H1 (cell line): Measurements from ENCODE around the gene HTD2. TPM values are rescaled to one million over a fixed set of nuclear protein-coding genes. Genes with fewer than 3 reads are reported as not detected.

Experiments
- CBX8 ChIP-seq: fragments of 300-800, 300-1000 bp; sonication (generic); IDR thresholded peaks from 2 replicates; pipeline ENCODE4 v1.7.1; 2016; ENCODE audit warnings: low read depth, low read length, borderline replicate concordance
- CEBPB ChIP-seq: IDR thresholded peaks from 2 replicates; pipeline ENCODE4 v1.6.1; 2012; ENCODE audit warnings: low read depth, low read length
- FOSL1 ChIP-seq: IDR thresholded peaks from 2 replicates; pipeline ENCODE4 v1.6.1; 2011; ENCODE audit warnings: mild to moderate bottlenecking, low read depth, low read length, moderate library complexity; ENCODE audit not compliant: insufficient read depth
- NRF1 ChIP-seq: IDR thresholded peaks from 2 replicates; pipeline ENCODE4 v1.6.1; 2011; ENCODE audit warnings: mild to moderate bottlenecking, low read depth, low read length, improper control_type of control experiment
- POLR2AphosphoS5 ChIP-seq: IDR thresholded peaks from 2 replicates; pipeline ENCODE4 v1.6.1; 2011; ENCODE audit warnings: low read depth, low read length
- RAD21 ChIP-seq, 2 experiments: IDR thresholded peaks in 1 of 2; conservative IDR thresholded peaks in 1 of 2; 2 replicates each; pipeline ENCODE4 v1.6.1; 2011; ENCODE audit warnings: low read depth in 2 of 2, low read length in 2 of 2, improper control_type of control experiment in 1 of 2, inconsistent platforms in 1 of 2, mild to moderate bottlenecking in 1 of 2, moderate library complexity in 1 of 2
- SAP30 ChIP-seq: fragments of 300-600 bp; sonication (generic); IDR thresholded peaks from 2 replicates; pipeline ENCODE4 v1.7.1; 2012; ENCODE audit warnings: low read length, moderate library complexity, mild to moderate bottlenecking, inconsistent platforms; ENCODE audit not compliant: insufficient read depth, insufficient replicate concordance
- SIN3A ChIP-seq, 2 experiments: IDR thresholded peaks in 1 of 2; conservative IDR thresholded peaks in 1 of 2; 2 replicates each; pipeline ENCODE4 v1.6.1; 2011 to 2012; ENCODE audit warnings: low read length in 2 of 2, improper control_type of control experiment in 1 of 2, low read depth in 1 of 2, mild to moderate bottlenecking in 1 of 2
- polyA plus RNA-seq, 7 experiments: library from polyadenylated mRNA; depleted of rRNA in 3 of 7; stranded (reverse) in 5 of 7; unstranded in 2 of 7; fragments of >200 nt in 5 of 7; fragments of 200-250 nt in 2 of 7; gene quantifications; 1 replicate in 5 of 7; 2 replicates in 1 of 7; 4 replicates in 1 of 7; pipeline versions ENCODE4 v1.2.1 to v1.2.3, GENCODE V29; 2011 to 2013; ENCODE audit warnings: missing spikeins in 2 of 7, mixed read lengths in 2 of 7
- total RNA-seq: library from RNA; stranded (reverse); fragmentation: NEBNext Ultra II Directional; extraction: Animal tissue kit (Norgen Biotek cat#: 25700); gene quantifications from 2 replicates; pipeline ENCODE4 v1.2.1, GENCODE V29; 2021
- TF ChIP-seq, protein P1 (sequence below): fragments of 300-600 bp; sonication (generic); IDR thresholded peaks from 2 replicates; pipeline ENCODE4 v1.7.1; 2012; ENCODE audit warnings: low read length, moderate library complexity, mild to moderate bottlenecking, inconsistent platforms; ENCODE audit not compliant: insufficient replicate concordance
- TF ChIP-seq, protein P2 (sequence below): IDR thresholded peaks from 2 replicates; pipeline ENCODE4 v1.6.1; 2011; ENCODE audit warnings: low read length, improper control_type of control experiment

Gene HTD2
- total and polyA plus RNA-seq, 2 of the 8 experiments (the other 6 are each of a cell fraction or from before 2014, with no cell fraction given), result 8.8 to 10.8 TPM

DNA sequence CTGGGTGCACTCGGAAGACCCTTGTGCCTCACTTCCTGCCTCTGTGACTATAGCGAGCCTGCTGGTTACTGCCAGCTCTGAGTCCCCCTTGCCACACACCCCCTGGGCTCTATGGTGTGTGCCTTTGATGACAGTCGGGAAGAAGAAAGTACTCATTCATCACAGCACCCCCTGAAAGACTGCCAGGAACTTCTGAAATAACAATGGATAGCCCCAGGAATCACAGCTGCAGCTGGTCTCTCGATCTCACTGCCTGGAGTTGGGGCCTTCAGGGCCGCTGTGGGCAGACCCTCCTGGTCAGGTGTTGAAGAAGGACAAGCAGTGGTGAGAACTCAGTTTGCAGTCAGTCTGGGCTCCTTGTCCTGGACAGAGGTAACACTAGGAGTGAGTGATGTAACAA, 10.1 kb upstream of the HTD2 start (continued):
- TF ChIP-seq, protein P1, sequence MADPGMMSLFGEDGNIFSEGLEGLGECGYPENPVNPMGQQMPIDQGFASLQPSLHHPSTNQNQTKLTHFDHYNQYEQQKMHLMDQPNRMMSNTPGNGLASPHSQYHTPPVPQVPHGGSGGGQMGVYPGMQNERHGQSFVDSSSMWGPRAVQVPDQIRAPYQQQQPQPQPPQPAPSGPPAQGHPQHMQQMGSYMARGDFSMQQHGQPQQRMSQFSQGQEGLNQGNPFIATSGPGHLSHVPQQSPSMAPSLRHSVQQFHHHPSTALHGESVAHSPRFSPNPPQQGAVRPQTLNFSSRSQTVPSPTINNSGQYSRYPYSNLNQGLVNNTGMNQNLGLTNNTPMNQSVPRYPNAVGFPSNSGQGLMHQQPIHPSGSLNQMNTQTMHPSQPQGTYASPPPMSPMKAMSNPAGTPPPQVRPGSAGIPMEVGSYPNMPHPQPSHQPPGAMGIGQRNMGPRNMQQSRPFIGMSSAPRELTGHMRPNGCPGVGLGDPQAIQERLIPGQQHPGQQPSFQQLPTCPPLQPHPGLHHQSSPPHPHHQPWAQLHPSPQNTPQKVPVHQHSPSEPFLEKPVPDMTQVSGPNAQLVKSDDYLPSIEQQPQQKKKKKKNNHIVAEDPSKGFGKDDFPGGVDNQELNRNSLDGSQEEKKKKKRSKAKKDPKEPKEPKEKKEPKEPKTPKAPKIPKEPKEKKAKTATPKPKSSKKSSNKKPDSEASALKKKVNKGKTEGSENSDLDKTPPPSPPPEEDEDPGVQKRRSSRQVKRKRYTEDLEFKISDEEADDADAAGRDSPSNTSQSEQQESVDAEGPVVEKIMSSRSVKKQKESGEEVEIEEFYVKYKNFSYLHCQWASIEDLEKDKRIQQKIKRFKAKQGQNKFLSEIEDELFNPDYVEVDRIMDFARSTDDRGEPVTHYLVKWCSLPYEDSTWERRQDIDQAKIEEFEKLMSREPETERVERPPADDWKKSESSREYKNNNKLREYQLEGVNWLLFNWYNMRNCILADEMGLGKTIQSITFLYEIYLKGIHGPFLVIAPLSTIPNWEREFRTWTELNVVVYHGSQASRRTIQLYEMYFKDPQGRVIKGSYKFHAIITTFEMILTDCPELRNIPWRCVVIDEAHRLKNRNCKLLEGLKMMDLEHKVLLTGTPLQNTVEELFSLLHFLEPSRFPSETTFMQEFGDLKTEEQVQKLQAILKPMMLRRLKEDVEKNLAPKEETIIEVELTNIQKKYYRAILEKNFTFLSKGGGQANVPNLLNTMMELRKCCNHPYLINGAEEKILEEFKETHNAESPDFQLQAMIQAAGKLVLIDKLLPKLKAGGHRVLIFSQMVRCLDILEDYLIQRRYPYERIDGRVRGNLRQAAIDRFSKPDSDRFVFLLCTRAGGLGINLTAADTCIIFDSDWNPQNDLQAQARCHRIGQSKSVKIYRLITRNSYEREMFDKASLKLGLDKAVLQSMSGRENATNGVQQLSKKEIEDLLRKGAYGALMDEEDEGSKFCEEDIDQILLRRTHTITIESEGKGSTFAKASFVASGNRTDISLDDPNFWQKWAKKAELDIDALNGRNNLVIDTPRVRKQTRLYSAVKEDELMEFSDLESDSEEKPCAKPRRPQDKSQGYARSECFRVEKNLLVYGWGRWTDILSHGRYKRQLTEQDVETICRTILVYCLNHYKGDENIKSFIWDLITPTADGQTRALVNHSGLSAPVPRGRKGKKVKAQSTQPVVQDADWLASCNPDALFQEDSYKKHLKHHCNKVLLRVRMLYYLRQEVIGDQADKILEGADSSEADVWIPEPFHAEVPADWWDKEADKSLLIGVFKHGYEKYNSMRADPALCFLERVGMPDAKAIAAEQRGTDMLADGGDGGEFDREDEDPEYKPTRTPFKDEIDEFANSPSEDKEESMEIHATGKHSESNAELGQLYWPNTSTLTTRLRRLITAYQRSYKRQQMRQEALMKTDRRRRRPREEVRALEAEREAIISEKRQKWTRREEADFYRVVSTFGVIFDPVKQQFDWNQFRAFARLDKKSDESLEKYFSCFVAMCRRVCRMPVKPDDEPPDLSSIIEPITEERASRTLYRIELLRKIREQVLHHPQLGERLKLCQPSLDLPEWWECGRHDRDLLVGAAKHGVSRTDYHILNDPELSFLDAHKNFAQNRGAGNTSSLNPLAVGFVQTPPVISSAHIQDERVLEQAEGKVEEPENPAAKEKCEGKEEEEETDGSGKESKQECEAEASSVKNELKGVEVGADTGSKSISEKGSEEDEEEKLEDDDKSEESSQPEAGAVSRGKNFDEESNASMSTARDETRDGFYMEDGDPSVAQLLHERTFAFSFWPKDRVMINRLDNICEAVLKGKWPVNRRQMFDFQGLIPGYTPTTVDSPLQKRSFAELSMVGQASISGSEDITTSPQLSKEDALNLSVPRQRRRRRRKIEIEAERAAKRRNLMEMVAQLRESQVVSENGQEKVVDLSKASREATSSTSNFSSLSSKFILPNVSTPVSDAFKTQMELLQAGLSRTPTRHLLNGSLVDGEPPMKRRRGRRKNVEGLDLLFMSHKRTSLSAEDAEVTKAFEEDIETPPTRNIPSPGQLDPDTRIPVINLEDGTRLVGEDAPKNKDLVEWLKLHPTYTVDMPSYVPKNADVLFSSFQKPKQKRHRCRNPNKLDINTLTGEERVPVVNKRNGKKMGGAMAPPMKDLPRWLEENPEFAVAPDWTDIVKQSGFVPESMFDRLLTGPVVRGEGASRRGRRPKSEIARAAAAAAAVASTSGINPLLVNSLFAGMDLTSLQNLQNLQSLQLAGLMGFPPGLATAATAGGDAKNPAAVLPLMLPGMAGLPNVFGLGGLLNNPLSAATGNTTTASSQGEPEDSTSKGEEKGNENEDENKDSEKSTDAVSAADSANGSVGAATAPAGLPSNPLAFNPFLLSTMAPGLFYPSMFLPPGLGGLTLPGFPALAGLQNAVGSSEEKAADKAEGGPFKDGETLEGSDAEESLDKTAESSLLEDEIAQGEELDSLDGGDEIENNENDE, result no peak
- TF ChIP-seq SIN3A (conservative IDR thresholded peaks at IDR 0.05 in 1 of 2, IDR thresholded peaks at IDR 0.05 in 1 of 2; ENCODE audit: low read depth in 1 of 2, low read length in 2 of 2) (no peak), RAD21 (IDR thresholded peaks at IDR 0.05 in 1 of 2, conservative IDR thresholded peaks at IDR 0.05 in 1 of 2; ENCODE audit: low read depth in 2 of 2, low read length in 2 of 2) (no peak), FOSL1 (no peak), CEBPB (no peak), SAP30 (no peak), POLR2AphosphoS5 (no peak), NRF1 (no peak), CBX8 (no peak)
- TF ChIP-seq, protein P2, sequence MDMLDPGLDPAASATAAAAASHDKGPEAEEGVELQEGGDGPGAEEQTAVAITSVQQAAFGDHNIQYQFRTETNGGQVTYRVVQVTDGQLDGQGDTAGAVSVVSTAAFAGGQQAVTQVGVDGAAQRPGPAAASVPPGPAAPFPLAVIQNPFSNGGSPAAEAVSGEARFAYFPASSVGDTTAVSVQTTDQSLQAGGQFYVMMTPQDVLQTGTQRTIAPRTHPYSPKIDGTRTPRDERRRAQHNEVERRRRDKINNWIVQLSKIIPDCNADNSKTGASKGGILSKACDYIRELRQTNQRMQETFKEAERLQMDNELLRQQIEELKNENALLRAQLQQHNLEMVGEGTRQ, result no peak
